NCI-H187 (cell line): ENCODE data around the gene ITPKB.
"Not testable (repeated sequence)": the region's sequence is repeated elsewhere in the genome, so short reads cannot be mapped to it uniquely, and the experiment has no call there.

Source experiments
- DNase-seq, 2 experiments: peaks; one replicate each; lab custom pipeline; 2025; lab: John Stamatoyannopoulos, UW

ITPKB gene

GRCh38 chr1:226738995-226739695 is at the start of gene ITPKB:
Gene ITPKB (minus strand): TSS chr1:226739282. CDS start chr1:226737458, 1,824 bp downstream.
- DNase-seq = no peak

GRCh38 chr1:226787638-226788037 is 48.6 kb upstream of the ITPKB start:
- no peak for DNase-seq

- no peak for DNase-seq
These were observed 48.0 kb upstream of the ITPKB start for GRCh38 chr1:226787071-226787470.

- no peak for DNase-seq
These were observed 47.5 kb upstream of the ITPKB start for GRCh38 chr1:226786550-226786949.

- no peak for DNase-seq
These were observed 46.7 kb upstream of the ITPKB start for GRCh38 chr1:226785805-226786204.

- DNase-seq = no peak
These were observed 45.3 kb upstream of the ITPKB start for GRCh38 chr1:226784081-226785049.

GRCh38 chr1:226782845-226783601 is 43.9 kb upstream of the ITPKB start:
- no peak for DNase-seq

GRCh38 chr1:226781937-226782609 is 43.0 kb upstream of the ITPKB start:
- no peak for DNase-seq

GRCh38 chr1:226779561-226779960 is 40.5 kb upstream of the ITPKB start:
- DNase-seq = no peak

GRCh38 chr1:226778657-226779058 is 39.6 kb upstream of the ITPKB start:
- no peak for DNase-seq

GRCh38 chr1:226776975-226777374 is 37.9 kb upstream of the ITPKB start:
- DNase-seq = no peak

GRCh38 chr1:226776066-226776465 is 37.0 kb upstream of the ITPKB start:
- no peak for DNase-seq

- no peak for DNase-seq
These were observed 33.5 kb upstream of the ITPKB start for GRCh38 chr1:226772446-226773139.

GRCh38 chr1:226767170-226767569 is 28.1 kb upstream of the ITPKB start:
- DNase-seq = not testable (repeated sequence)

- no peak for DNase-seq
These were observed 27.5 kb upstream of the ITPKB start for GRCh38 chr1:226766565-226766964.

GRCh38 chr1:226764533-226764932 is 25.5 kb upstream of the ITPKB start:
- DNase-seq = no peak

- no peak for DNase-seq
These were observed 24.8 kb upstream of the ITPKB start for GRCh38 chr1:226763905-226764264.

- no peak for DNase-seq
These were observed 24.2 kb upstream of the ITPKB start for GRCh38 chr1:226762988-226763904.

- DNase-seq = no peak
These were observed 23.0 kb upstream of the ITPKB start for GRCh38 chr1:226762055-226762454.

GRCh38 chr1:226761322-226761721 is 22.2 kb upstream of the ITPKB start:
- no peak for DNase-seq
